GM18951 (cell line): ENCODE data around the gene ATP6V1A.
A peak's percentile ranks its signal among the peaks of the same experiment; 100 is the strongest.

ENCODE experiments used
- POLR2A ChIP-seq: IDR thresholded peaks from 4 replicates; pipeline ENCODE4 v1.6.1; 2011; ENCODE audit warnings: mild to moderate bottlenecking; ENCODE audit not compliant: insufficient read length, insufficient read depth; ENCODE audit errors: extremely low read depth
- in situ Hi-C: fragments of 300-500 bp; cut with MboI; formaldehyde crosslinking; loops from one replicate; pipeline ENCODE4 v1.12.0; 2022; ENCODE audit warnings: low sequenced_read_pairs, mixed read lengths, inconsistent platforms; ENCODE audit not compliant: unreplicated experiment

The ATP6V1A gene

GRCh38 chr3:113746548-113747282 is at the start of gene ATP6V1A:
Gene ATP6V1A (plus strand): TSS chr3:113747035. CDS start chr3:113778754, 31,719 bp downstream.
- peak; percentile 73 for TF ChIP-seq POLR2A
- in situ Hi-C loops: no loop called here

- in situ Hi-C loops: no loop called here
Observed at GRCh38 chr3:113697500-113698090, 49.2 kb upstream of the ATP6V1A start.

GRCh38 chr3:113698213-113698742 is 48.6 kb upstream of the ATP6V1A start:
- no peak for TF ChIP-seq POLR2A
- in situ Hi-C loops: no loop called here

More at GRCh38 chr3:113697500-113698090, 49.2 kb upstream of the ATP6V1A start:
- no peak for TF ChIP-seq POLR2A

- TF ChIP-seq POLR2A: no peak
Observed at GRCh38 chr3:113698956-113699355, 47.9 kb upstream of the ATP6V1A start.

GRCh38 chr3:113707835-113708234 is 39.0 kb upstream of the ATP6V1A start:
- in situ Hi-C loops: no loop called here
- TF ChIP-seq POLR2A: no peak

More at GRCh38 chr3:113698956-113699355, 47.9 kb upstream of the ATP6V1A start:
- in situ Hi-C loops: no loop called here

GRCh38 chr3:113712129-113712528 is 34.7 kb upstream of the ATP6V1A start:
- TF ChIP-seq POLR2A: no peak
- in situ Hi-C loops: no loop called here

GRCh38 chr3:113714702-113715101 is 32.1 kb upstream of the ATP6V1A start:
- no peak for TF ChIP-seq POLR2A
- in situ Hi-C loops: no loop called here

- no peak for TF ChIP-seq POLR2A
- in situ Hi-C loops: no loop called here
Observed at GRCh38 chr3:113717308-113717707, 29.5 kb upstream of the ATP6V1A start.

- no peak for TF ChIP-seq POLR2A
- in situ Hi-C loops: no loop called here
Observed at GRCh38 chr3:113717818-113718217, 29.0 kb upstream of the ATP6V1A start.

- in situ Hi-C loops: no loop called here
- TF ChIP-seq POLR2A: no peak
Observed at GRCh38 chr3:113719294-113719693, 27.5 kb upstream of the ATP6V1A start.

GRCh38 chr3:113719758-113720157 is 27.1 kb upstream of the ATP6V1A start:
- in situ Hi-C loops: no loop called here

GRCh38 chr3:113721636-113722035 is 25.2 kb upstream of the ATP6V1A start:
- in situ Hi-C loops: no loop called here
- TF ChIP-seq POLR2A: no peak

More at GRCh38 chr3:113719758-113720157, 27.1 kb upstream of the ATP6V1A start:
- TF ChIP-seq POLR2A: no peak

GRCh38 chr3:113728661-113729060 is 18.2 kb upstream of the ATP6V1A start:
- TF ChIP-seq POLR2A: no peak
- in situ Hi-C loops: no loop called here

GRCh38 chr3:113730550-113730949 is 16.3 kb upstream of the ATP6V1A start:
- TF ChIP-seq POLR2A: no peak
- in situ Hi-C loops: loop anchor here (5.0 kb wide), 1 partner anchor 182 kb away; no protein-coding TSS in a partner anchor
